GM19397 (cell line): ENCODE measurements around the gene ZNF891.

Source experiments
- ATAC-seq: cut with Tn5 transposase; IDR thresholded peaks from one replicate; pipeline ENCODE4 v1.9.1; 2021; ENCODE audit warnings: mild to moderate bottlenecking, moderate library complexity; ENCODE audit not compliant: unreplicated experiment

The ZNF891 gene

GRCh38 chr12:133130038-133130807 is at the start of gene ZNF891, which contains the start of gene ZNF10:
Gene ZNF891 (minus strand): TSS chr12:133130274. CDS start chr12:133121918, 8,356 bp downstream.
Gene ZNF10 (plus strand): TSS chr12:133130627. CDS start chr12:133144493, 13,866 bp downstream.
- peak; percentile 93 for ATAC-seq

GRCh38 chr12:133174901-133175300 is 44.8 kb upstream of the ZNF891 start:
- no peak for ATAC-seq

- no peak for ATAC-seq
These were observed 42.4 kb upstream of the ZNF891 start for GRCh38 chr12:133172491-133172890.

GRCh38 chr12:133165776-133166175 is 35.7 kb upstream of the ZNF891 start:
- no peak for ATAC-seq

GRCh38 chr12:133156125-133156690 is 26.1 kb upstream of the ZNF891 start:
- no peak for ATAC-seq

GRCh38 chr12:133145981-133146380 is 15.9 kb upstream of the ZNF891 start:
- no peak for ATAC-seq

- no peak for ATAC-seq
These were observed 5.7 kb upstream of the ZNF891 start for GRCh38 chr12:133135747-133136146.

- no peak for ATAC-seq
These were observed 694 bp upstream of the ZNF891 start for GRCh38 chr12:133130808-133131128.

- ATAC-seq, result no peak
These were observed 571 bp downstream of the ZNF891 start for GRCh38 chr12:133129368-133130037.

GRCh38 chr12:133124674-133125073 is 5.4 kb downstream of the ZNF891 start:
- ATAC-seq, result no peak

GRCh38 chr12:133120385-133121191 is 9.5 kb downstream of the ZNF891 start:
- no peak for ATAC-seq

GRCh38 chr12:133108150-133108549 is 21.9 kb downstream of the ZNF891 start:
- no peak for ATAC-seq

GRCh38 chr12:133107121-133107520 is 23.0 kb downstream of the ZNF891 start:
- no peak for ATAC-seq

GRCh38 chr12:133106253-133106652 is 23.8 kb downstream of the ZNF891 start:
- no peak for ATAC-seq

- ATAC-seq, result no peak
These were observed 24.5 kb downstream of the ZNF891 start for GRCh38 chr12:133105620-133106019.

- no peak for ATAC-seq
These were observed 46.7 kb downstream of the ZNF891 start for GRCh38 chr12:133083345-133083744.

GRCh38 chr12:133081159-133081780 is 48.8 kb downstream of the ZNF891 start:
- no peak for ATAC-seq

- peak; percentile 73 for ATAC-seq
These were observed 49.5 kb downstream of the ZNF891 start, which contains the start of gene ZNF140 for GRCh38 chr12:133080368-133081158. Gene ZNF140 (plus strand): TSS chr12:133080923. CDS start chr12:133081321, 398 bp downstream.

- ATAC-seq, result peak; percentile 80
These were observed 50.1 kb downstream of the ZNF891 start for GRCh38 chr12:133080026-133080367.

GRCh38 chr12:133073836-133074235 is 56.2 kb downstream of the ZNF891 start:
- no peak for ATAC-seq
